Left cardiac atrium (tissue), 4 donors: ENCODE results near the gene SYCE3. TPM values are rescaled to one million over a fixed set of nuclear protein-coding genes. Genes with fewer than 3 reads are reported as not detected.

Experiments
- ATAC-seq, 2 donors: fragments of 200-7000 bp; cut with Tn5 transposase; one replicate each; pipeline ENCODE4 v1.9.1; 2020; ENCODE audit warnings: mild to moderate bottlenecking in 2 of 2, moderate library complexity in 2 of 2
- DNase-seq: peaks from one replicate; pipeline ENCODE4 v3.0.0-alpha.2; 2020
- intact Hi-C, 2 donors: fragments of 100-400 bp; cut with DNase I; formaldehyde crosslinking; loops; one replicate each; pipeline versions ENCODE4 v1.14.1 to v1.15.1; 2022 to 2023
- total RNA-seq, 2 donors: library from RNA; stranded (reverse); fragmentation: NEBNext Ultra II Directional; extraction: Animal tissue kit (Norgen Biotek cat#: 25700); gene quantifications; one replicate each; pipeline ENCODE4 v1.2.1, GENCODE V29; 2021
- donor health status: DM: no; HTN: yes; CAD: no.
- donor health status: DM: no; HTN: yes; CAD: no; lungs with severe emphysema.
- donor health status: DM: yes; HTN: yes; CAD: no.
- donor health status: Dilated cardiomyopathy.

The SYCE3 gene
- total RNA-seq, 2 donors from 2014 or later: not detected

DNA sequence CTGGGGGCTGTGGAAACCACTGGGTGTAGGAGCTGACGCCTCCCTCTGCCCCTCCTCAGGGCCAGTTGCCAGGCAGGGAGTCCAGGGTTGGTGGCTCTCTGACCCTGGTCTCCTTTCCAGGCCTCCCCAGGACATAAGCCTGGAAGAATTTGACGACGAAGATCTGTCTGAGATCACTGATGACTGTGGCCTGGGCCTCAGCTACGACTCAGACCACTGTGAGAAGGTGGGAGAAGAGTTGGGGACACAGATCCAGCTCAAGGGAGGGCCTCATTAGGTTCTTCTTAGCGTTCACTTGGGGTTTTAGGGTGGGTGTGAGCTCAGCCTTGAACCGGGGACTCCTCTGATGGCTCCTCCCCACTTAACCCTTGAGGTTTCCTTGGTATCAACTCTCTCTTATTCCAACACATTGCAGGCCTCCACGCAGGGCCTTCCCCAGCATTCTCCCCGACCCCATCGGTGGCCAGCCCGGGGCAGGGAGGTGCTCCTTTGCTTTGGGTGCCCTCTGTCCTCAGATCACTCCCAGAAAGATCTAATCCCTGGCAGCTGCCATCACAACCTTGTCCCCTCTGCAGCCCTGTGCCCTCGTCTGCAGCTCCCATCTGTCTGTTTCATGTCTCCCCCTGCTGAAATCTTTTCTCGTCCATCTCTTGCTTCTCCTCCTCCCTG, 39.1 kb upstream of the SYCE3 start:
- ATAC-seq (no peak), DNase-seq (no peak)
- intact Hi-C loops: no loop called here

DNA sequence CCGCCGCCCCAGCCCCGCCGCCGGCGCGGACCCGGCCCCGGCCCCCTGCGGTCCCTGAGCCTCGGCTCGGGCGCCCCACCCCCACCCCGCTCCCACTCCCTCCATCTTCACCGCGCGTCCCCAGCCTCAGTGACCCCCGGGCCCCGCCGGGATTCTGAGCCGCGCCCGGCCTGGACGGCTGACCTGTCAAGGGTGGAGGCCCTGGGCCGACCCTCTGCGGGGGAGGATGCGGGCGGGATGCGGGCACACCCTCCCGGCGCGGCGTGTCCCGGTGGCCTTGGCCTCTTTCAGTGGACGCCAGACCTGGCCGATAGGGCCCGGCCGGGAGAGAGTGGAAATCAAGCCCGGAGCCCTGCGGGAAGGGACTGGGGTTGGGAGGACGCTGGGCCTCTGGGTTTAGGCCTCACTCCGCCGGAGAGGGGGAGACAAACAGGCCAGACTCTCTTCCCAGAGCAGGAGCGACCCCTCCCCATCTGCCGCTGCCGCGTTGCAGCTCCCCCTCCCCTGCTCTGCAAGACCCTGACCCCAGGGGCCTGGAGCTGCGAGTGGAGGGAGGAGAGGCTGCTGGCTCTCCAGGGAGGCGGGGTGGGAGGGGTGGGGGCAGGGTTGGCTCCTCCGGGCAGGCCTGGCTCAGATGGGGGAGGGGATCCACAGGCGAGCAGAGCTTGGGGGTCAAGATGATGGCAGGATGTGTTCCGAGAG, 38.4 kb upstream of the SYCE3 start:
- ATAC-seq (no peak), DNase-seq (no peak)
- intact Hi-C loops: no loop called here

DNA sequence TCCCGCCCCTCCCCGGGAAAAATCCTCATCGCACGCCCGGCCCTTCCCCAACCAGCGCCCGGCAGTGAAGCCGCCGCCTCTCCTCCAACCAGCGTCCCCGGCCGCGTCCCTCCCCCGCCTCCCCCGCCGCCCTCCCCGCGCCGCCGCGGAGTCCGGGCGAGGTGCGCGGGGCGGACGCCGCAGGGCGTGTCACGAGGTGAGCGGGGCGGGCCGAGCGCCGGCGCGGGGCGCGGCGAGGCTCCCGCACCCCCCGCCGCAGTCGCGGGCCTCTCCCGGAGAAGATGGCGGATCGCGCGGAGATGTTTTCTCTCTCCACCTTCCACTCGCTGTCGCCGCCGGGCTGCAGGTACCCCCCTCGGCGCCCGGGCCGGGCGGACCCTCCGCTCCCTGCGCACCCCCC, 37.8 kb upstream of the SYCE3 start, which contains the start of gene MAPK8IP2:
Gene MAPK8IP2, plus strand, starts transcription at position 256 of the 400 bp plus-strand sequence. Its CDS starts 26 bp downstream, at position 282.
- ATAC-seq (peak; percentile 56 to 58), DNase-seq (no peak)

DNA sequence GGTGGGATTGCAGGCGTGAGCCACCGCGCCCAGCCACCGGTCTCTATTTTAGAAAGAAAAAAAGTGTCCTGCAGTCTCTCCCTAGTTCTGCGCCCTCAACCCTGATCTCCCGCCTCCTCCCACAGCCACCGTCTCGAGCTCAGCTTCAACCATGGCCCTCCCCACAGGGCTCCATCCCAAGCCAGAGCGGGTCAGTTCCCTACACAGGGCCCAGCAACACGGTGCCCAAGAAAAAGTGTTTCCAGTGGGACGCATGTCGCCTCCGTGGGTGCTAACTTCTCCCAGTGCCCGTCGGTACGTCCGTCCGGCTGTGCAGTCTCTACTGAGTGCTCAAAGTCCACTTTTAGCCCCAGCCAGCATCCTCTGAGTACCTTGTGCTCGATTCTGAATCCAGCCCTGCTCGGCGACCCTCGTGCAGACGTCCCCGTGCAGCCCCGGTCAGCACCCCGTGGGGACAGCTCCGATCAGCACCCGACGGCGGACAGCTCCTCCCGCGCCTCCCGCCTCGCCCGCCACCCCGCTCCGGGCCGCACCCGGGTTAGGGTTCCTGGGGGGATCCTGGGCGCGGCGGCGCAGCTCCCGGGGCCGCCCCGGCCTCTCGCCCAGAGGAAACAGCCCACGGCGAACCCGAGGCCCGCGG, 37.2 kb upstream of the SYCE3 start:
- ATAC-seq (peak; percentile 88 to 92), DNase-seq (peak; percentile 62)
- intact Hi-C loops: no loop called here

More for the DNA sequence above, 37.8 kb upstream of the SYCE3 start, which contains the start of gene MAPK8IP2:
- intact Hi-C loops: no loop called here

DNA sequence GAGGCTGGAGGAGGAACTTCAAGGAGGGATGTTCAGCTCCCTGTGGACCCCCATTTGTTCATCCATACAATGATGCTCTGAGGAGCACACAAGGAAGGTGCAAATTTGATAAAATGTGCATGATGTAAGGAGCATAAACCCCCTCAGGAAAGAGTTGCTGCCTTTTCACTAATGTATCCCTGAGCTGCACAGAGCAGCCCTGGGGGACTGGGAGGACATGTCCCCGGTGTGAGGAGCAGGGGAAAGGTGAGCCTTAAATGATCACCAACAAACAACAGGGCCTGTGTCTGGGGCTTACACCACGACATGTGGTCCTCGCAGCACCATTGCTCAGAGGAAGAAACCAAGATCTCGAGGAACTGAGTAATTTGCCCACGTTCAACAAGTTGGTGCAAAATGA, 34.4 kb upstream of the SYCE3 start:
- no peak for ATAC-seq
- no peak for DNase-seq
- intact Hi-C loops: no loop called here

DNA sequence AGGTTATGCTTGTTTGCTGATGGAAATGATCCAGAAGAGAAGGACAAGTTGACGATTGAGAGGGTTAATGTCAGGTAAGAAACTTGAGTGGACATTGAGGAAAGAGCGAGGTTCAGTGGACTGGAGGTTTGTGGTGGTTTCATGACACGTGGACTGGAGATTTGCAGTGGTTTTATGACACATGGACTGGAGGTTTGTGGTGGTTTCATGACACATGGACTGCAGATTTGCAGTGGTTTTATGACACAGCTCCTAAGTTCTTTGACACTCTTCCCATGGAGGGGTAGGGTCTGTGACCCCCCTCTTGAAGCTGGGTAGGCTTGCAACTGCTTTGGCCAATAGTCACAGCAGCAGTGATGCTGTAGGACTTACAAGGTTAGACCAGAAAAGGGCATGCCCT, 32.5 kb upstream of the SYCE3 start:
- no peak for ATAC-seq
- intact Hi-C loops: no loop called here
- no peak for DNase-seq

DNA sequence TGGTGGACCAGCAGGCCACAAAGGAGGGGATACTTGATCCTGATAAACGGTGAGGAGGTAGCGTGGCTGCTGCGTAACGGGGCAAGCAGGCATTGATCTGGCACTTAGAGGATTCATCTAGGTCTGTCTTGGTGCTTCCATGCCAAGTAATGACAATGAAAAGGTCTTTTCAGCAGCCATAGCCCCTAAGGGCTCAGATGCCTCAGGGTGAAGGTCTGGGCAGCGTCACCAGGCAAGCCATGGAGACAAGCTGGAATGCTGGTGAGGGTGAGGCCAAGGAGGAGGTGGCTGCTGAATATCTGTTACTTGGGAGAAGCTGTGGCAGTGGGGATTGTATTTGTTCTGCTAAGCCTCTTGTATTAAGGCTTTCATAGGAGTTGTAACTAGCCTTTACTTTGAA, 24.7 kb upstream of the SYCE3 start:
- no peak for ATAC-seq
- no peak for DNase-seq
- intact Hi-C loops: no loop called here

DNA sequence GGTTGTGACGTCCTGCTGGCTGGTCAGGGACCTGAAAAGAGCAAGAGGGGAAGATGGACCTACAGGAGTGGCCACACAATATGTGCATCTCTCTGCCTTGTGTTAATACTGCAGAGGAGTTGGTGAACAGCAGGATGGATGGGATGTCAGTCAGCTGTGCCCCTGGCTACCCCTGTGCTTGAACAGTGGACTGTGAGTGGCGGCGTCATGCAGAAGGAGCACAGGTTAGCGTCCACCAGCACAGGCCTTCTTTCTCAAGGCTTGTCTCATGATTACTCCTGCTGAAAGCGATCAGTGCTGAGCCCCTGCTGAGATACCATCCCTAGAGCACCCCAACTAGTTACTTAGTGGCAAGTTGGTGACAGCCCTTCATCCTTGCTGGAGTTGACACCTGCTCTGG, 23.7 kb upstream of the SYCE3 start:
- ATAC-seq (no peak), DNase-seq (no peak)
- intact Hi-C loops: no loop called here

DNA sequence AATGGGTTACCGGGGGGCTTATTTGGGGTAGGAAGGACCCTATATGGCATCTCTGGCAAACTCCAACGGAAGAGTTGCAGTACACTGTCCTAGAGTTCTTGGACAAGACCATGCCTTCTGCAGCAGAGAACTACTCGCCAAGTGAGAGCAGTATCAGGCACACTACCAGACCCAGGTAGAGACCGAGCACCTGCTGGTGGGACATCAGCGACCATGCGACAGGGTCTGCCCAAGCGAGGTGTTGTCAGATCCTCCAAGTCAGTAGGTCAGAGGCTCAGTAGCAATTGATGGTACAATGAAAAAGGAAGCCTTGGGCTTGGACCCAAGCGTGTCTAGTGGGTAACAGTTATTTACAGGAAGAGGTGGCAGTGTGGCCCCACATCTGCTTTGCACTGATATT, 23.1 kb upstream of the SYCE3 start:
- DNase-seq (no peak), ATAC-seq (no peak)
- intact Hi-C loops: no loop called here

DNA sequence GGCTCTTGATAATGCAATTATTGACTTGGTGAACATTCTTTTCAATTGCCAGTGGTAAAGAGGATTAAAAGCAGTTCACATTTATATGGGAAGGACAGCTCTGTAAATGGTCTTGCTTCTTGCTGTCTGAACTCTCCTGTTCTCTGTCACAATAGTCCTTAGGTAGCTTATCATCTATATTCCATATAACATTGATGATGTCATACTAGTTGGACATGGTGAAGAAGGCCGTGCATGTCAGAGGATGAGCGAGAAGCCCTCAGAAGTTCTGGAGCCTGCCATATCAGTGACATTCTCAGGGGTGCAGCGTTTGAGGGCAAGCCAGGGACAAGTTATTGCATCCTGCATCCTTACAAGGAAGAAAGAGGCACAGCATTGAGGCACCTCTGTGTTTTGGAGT, 22.5 kb upstream of the SYCE3 start:
- no peak for DNase-seq
- intact Hi-C loops: no loop called here
- ATAC-seq: no peak

DNA sequence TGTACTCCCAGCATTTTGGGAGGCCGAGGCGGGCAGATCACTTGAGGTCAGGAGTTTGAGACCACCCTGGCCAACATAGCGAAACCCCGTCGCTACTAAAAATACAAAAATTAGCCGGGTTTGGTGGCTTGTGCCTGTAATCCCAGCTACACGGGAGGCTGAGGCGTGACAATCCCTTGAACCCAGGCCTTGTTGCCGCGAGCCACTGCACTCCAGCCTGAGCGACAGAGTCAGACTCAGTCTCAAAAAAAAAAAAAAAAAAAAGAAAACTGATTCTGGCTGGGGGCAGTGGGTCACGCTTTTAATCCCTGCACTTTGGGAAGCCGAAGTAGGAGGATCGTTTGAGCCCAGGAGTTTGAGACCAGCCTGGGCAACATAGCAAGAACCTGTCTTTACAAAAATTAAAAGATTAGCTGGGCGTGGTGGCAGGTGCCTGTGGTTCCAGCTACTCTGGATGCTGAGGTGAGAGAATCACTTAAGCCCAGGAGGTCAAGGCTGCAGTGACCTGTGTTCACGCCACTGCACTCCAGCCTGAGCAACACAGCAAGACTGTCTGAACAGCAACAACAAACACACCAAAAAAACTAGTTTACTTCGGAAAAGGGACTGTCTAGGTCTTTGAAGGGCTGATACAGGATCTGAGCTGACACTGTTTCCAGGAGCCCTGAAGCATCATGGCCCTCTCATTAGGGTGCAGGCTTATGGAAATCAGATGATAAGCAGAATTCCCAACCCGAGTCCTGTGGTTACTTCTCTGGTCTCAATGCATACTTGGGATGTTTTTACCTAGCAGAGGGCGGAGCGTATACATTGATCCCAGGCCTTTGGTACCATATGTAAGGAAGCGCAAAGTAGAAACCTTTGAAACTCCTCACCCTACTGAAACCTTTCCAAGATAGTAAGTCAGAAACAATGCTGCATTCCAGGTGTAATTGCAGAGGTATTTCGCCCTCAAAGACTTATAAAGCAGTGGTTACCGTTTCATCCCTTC, 21.7 kb upstream of the SYCE3 start:
- DNase-seq: no peak
- intact Hi-C loops: loop anchor here in 1 of 2 donors (5.0 kb wide), 1 partner anchor 38 kb away; no protein-coding TSS in a partner anchor
- ATAC-seq: no peak

DNA sequence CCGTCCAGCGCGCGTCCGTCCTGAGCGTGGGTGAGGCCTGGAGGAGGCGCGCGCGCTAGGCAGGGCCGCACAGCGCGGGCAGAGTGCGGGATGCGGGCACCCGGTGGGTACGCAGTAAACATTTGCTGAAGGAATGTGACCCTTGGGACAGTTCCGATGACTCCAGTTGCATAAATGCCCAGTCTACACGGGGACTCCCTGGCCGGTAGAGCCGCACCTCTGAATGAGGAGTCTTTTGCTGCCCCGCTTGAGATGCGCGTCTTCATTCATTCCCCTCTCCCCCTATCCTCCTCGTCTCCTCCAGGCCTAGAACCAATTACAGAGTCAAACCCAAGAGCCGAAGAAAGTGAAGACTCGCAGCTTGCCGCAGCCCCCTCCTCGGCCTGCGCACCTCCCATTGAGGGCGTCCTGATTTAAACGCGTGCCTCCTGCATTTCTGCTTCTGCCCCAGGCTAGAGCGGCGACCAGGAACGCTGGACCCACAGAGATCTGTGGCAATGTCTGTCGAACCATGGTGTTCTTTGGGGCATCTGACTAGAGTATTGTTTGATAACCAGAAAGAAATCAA, 20.7 kb upstream of the SYCE3 start:
- intact Hi-C loops: loop anchor here in 1 of 2 donors (5.0 kb wide), 1 partner anchor 39 kb away; no protein-coding TSS in a partner anchor
- DNase-seq (no peak), ATAC-seq (peak; percentile 21 to 50)

DNA sequence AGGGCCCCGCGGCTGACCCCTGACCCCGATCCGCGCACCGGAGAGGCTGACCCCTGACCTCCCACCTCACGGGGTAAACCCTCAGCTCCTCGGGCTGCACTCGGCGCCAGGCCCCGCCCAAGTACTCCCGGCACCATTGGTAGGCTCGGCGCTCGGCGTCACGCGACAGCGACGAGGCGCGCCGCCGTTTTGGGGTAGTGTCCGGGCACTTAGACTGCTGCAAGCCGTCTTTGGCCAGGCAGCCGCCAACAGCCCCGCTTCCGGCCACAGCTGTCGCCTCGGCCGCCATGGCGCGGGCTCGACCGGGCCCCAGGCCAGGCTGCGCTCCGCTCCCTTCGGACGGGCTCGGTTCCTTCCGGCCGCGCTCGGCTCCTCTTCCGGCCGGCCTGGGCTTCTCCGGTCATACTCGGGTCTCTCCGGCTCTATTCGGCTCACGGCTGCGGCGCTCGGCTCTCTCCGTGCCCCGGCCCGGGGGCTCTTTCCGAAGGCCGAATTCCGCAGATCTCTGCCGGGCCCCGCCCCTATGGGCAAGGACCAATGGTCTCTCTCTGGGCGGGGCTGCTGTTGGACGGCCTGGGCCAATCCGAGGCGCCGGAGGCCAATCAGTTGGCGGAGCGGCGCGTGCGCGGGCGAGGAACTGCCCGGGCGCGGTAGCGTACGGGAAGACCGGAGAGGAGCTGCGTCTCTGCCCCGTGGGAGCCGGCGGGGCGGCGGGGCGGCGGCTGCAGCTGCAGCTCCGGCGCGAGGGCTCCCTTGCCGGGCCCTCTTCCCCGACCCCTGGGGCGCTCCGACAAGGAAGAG, 20.0 kb upstream of the SYCE3 start, which contains the start of gene CHKB:
Gene CHKB, minus strand, starts transcription at position 357 of the 801 bp plus-strand sequence. Its CDS starts 68 bp downstream, at position 289.
- peak; percentile 99 for DNase-seq
- intact Hi-C loops: loop anchor here in 1 of 2 donors (5.0 kb wide), 1 partner anchor 40 kb away; no protein-coding TSS in a partner anchor
- ATAC-seq: peak; percentile 95 to 98

DNA sequence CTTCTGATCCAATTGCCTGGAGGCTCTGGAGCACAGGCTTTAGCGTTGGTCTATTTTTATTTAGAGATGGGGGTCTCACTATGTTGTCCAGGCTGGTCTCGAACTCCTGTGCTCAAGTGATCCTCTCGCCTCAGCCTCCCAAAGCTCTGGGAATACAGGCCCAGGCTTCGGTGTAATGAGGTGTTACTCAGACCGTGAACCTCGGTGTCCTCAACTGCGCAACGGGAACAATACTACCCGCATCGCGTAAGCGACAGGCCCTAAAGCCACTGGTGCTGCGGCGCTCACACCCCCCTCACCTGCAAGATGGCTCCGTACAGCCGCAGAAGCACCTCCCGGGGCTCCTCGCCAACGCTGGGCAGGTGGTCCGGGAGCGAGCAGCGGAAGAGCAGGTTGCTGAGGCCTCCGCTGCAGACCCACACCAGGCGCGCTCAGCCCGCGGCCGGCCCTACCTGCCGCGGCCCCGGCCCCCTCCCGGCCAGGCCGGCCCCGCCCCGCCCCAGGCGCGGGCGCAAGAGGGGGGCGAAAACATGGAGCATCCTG, 19.3 kb upstream of the SYCE3 start:
- DNase-seq: no peak
- ATAC-seq: peak in 1 of 2 donors; percentile 1
- intact Hi-C loops: loop anchor here in 1 of 2 donors (5.0 kb wide), 1 partner anchor 40 kb away; no protein-coding TSS in a partner anchor

DNA sequence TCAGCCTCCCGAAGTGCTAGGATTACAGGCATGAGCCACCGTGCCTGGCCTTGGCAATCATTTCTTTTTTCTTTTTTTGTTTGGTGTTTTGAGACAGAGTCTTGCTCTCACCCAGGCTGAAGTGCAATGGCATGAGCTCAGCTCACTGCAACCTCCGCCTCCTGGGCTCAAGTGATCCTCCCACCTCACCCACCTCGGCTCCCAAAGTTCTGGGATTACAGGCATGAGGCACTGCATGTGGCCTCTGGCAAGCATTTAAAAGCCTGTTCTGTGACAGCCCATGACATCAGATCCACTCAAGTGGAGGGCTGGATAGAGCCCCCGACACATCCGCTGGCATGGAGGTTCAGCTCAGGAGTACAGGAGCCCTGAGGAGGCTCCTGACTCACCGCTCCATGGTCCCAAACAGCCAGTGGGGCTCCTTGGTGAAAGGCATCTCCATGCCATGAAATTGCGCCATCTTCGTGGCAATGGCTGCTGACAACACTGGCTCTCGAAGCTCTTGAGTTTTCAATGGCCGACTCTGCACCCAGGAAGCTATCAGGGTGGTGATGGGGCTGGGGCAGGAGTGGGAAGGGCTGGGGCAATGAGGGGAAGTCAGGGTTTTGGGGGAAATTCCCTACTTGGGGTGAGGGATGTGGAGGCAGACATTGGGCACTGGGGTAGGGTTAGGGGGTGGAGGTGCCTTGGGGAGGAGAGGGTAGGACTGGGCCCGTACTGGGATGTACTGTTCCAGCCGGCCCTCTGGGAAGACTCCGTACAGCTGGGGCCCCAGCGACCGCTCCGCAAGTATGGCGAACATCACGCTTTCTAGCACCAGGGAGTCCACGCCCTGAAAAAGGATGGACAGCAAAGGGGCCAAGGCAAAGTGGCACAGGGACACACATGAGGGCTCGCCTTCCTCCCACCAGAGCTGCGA, 18.6 kb upstream of the SYCE3 start:
- DNase-seq (no peak), ATAC-seq (no peak)
- intact Hi-C loops: loop anchor here in 1 of 2 donors (5.0 kb wide), 1 partner anchor 41 kb away; no protein-coding TSS in a partner anchor

DNA sequence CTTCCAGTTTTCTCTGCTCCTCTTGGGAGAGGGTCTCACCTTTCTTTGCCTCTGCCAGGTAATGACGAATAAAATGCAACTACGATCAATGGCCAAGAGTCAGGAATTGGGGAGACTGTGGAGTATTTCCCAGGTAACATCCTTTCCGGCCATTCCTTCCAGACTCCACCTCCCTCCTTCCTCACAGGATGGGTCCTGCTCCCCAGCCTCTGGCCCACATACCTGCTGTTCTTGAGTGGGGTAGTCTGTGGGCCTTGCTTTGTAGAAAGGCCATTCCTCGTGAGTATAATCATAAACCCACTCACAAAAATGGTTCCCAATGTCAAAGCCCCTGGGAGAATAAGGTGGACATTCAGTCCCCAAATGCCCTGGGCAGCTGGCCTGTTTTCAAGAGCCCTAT, 17.0 kb upstream of the SYCE3 start:
- no peak for ATAC-seq
- DNase-seq: no peak
- intact Hi-C loops: loop anchor here in 1 of 2 donors (5.0 kb wide), 1 partner anchor 43 kb away; no protein-coding TSS in a partner anchor
